Sigmoid colon (tissue), 7 donors: ENCODE results near the gene MX2. TPM values are rescaled to one million over a fixed set of nuclear protein-coding genes. Genes with fewer than 3 reads are reported as not detected.
"Not testable (repeated sequence)": the region's sequence is repeated elsewhere in the genome, so short reads cannot be mapped to it uniquely, and the experiment has no call there.

Experiments
- DNase-seq: peaks from one replicate; pipeline ENCODE4 v3.0.0-alpha.2; 2019
- H3K27ac ChIP-seq, 4 donors: fragments of 200-600 bp; sonication (generic); one replicate each; pipeline ENCODE4 v1.5.1; 2016 to 2019; ENCODE audit warnings: mild to moderate bottlenecking in 1 of 4
- H3K27me3 ChIP-seq, 3 donors: fragments of 200-600 bp; sonication (generic); one replicate each; pipeline ENCODE4 v1.5.1; 2019; ENCODE audit warnings: mild to moderate bottlenecking in 1 of 3
- H3K36me3 ChIP-seq, 4 donors: fragments of 200-600 bp; sonication (generic); one replicate each; pipeline ENCODE4 v1.5.1; 2016 to 2019
- H3K4me1 ChIP-seq, 4 donors: fragments of 200-600 bp; sonication (generic); one replicate each; pipeline ENCODE4 v1.5.1; 2017 to 2019
- H3K4me3 ChIP-seq, 4 donors: fragments of 200-600 bp; sonication (generic); one replicate each; pipeline ENCODE4 v1.5.1; 2017 to 2019; ENCODE audit warnings: mild to moderate bottlenecking in 2 of 4, moderate library complexity in 1 of 4
- H3K9me3 ChIP-seq, 4 donors: fragments of 200-600 bp in 3 of 4; sonication (generic) in 3 of 4; one replicate each; pipeline versions ENCODE4 v1.5.1 to v1.6.1; 2013 to 2019
- EP300 ChIP-seq, 4 donors: sonication (generic); formaldehyde crosslinking; IDR thresholded peaks; one replicate each; pipeline ENCODE4 v1.6.1; 2017; ENCODE audit warnings: antibody characterized with exemption in 4 of 4
- POLR2A ChIP-seq, 2 donors: fragments of 450-650 bp; IDR thresholded peaks; one replicate each; pipeline ENCODE4 v1.6.1; 2016; ENCODE audit warnings: antibody characterized with exemption in 2 of 2, mild to moderate bottlenecking in 2 of 2, moderate library complexity in 2 of 2
- POLR2AphosphoS5 ChIP-seq, 4 donors: sonication (generic); formaldehyde crosslinking; IDR thresholded peaks; one replicate each; pipeline ENCODE4 v1.6.1; 2017; ENCODE audit warnings: antibody characterized with exemption in 4 of 4
- WGBS, 2 donors: extraction: QIAGEN DNeasy Blood & Tissue Kit; methylation state at CpG; one replicate each; pipeline ENCODE4 v1.1.7; 2013; 5-methylcytosine and 5-hydroxymethylcytosine counted together
- intact Hi-C: fragments of 100-400 bp; cut with DNase I; formaldehyde crosslinking; loops from one replicate; pipeline ENCODE4 v1.15.1; 2023
- polyA plus RNA-seq, 3 donors: library from polyadenylated mRNA; stranded (reverse); fragments of 200-250 nt; gene quantifications; one replicate each; pipeline ENCODE4 v1.2.3, GENCODE V29; 2013
- total RNA-seq, 4 donors: library from RNA; depleted of rRNA; stranded (reverse); fragments of >200 nt; gene quantifications; one replicate each; pipeline ENCODE4 v1.1.0, GENCODE V29; 2016
- TF ChIP-seq, protein P1 (sequence below), 4 experiments: fragments of 450-650 bp in 3 of 4; fragments of 200-600 bp in 1 of 4; IDR thresholded peaks; one replicate each; pipeline ENCODE4 v1.5.1; 2016 to 2019; ENCODE audit warnings: antibody characterized with exemption in 4 of 4, mild to moderate bottlenecking in 3 of 4, moderate library complexity in 2 of 4
- donor health status: healthy with polysubstance abuse.
- donor health status: Bipolar disorder and iron deficiency.
- donor health status: healthy.

MX2 gene
- total and polyA plus RNA-seq, 7 donors: 2.5 to 23.9 (median 6.2) TPM

DNA sequence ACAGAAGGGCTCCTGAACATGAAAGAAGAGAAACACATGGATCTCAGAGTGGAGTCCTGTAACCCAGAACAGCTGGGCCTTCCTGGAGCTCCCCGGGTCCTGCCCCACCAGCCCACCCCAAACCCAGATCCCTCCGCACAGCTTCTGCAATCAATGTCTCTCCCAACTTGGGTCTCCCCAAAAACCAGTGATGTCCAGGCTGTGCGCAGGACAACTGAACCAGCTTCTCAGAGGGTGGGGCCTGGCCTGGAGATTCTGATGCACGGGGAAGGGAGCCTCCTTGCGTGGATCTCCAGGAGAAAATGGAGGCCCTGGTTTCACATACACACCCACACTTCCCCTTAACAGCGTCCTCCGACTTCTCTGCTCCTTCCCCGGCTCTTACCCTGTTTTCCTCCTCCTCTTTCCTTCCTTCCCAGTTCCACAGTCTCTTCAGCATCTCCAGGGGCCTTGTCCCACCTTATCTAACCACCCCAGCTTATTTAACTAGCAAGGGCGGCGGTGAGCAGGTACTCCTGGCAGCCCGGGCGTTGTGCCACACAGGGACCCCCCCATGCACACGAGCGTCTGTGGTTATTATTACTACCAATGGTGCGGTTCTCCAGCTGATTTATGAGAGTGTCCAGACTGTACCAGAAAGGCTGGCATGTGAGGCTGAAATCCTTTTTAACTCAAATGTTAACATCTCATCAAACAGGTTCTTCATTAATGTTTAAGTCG lies 11.2 kb upstream of the MX2 start:
- intact Hi-C loops: no loop called here
- 87 to 91% methylated on average over 16 of the region's 16 CpGs for WGBS, 2 donors
- no peak for DNase-seq
- Histone ChIP-seq H3K27me3 (peaks cover 0 to 5% (median 0%) of the 10 kb centered on the region in 3 donors), H3K27ac (no peak overlapping the region), H3K4me1 (no peaks in the 10 kb centered on the region), H3K36me3 (no peaks in the 10 kb centered on the region), H3K9me3 (no peaks in the 10 kb centered on the region), H3K4me3 (no peak overlapping the region)
- TF ChIP-seq POLR2A (IDR thresholded peaks at IDR 0.05) (no peak), POLR2AphosphoS5 (IDR thresholded peaks at IDR 0.05) (no peak), EP300 (IDR thresholded peaks at IDR 0.05) (no peak)
- TF ChIP-seq, protein P1, sequence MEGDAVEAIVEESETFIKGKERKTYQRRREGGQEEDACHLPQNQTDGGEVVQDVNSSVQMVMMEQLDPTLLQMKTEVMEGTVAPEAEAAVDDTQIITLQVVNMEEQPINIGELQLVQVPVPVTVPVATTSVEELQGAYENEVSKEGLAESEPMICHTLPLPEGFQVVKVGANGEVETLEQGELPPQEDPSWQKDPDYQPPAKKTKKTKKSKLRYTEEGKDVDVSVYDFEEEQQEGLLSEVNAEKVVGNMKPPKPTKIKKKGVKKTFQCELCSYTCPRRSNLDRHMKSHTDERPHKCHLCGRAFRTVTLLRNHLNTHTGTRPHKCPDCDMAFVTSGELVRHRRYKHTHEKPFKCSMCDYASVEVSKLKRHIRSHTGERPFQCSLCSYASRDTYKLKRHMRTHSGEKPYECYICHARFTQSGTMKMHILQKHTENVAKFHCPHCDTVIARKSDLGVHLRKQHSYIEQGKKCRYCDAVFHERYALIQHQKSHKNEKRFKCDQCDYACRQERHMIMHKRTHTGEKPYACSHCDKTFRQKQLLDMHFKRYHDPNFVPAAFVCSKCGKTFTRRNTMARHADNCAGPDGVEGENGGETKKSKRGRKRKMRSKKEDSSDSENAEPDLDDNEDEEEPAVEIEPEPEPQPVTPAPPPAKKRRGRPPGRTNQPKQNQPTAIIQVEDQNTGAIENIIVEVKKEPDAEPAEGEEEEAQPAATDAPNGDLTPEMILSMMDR (IDR thresholded peaks at IDR 0.05): no peak

DNA sequence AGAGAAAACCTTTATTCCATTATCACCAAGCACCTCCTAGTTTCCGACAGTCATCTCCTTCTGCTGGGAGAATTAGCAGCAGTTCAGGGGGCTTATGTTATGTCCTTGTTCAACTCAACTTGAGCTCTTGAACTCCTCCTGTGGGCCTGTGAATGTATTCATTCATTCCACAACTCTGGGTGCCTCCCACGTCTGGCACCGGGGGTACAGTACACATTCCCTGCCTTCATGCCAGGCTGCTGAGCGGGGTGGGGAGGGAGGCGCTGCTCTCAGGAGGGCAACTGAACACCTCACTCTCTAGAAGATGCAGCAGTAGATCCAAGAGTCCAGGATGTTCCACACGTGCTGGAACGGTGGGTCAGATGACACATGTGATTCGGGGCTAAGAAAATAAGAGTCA lies 4.3 kb upstream of the MX2 start:
- H3K36me3 ChIP-seq: no peaks in the 10 kb centered on the region
- peaks cover 0 to 22% (median 5%) of the 10 kb centered on the region in 4 donors for H3K4me1 ChIP-seq
- H3K9me3 ChIP-seq: no peaks in the 10 kb centered on the region
- DNase-seq: no peak
- H3K4me3 ChIP-seq: no peak overlapping the region
- TF ChIP-seq EP300 (IDR thresholded peaks at IDR 0.05): no peak
- no peak for TF ChIP-seq POLR2A (IDR thresholded peaks at IDR 0.05)
- TF ChIP-seq, protein P1 (IDR thresholded peaks at IDR 0.05): no peak
- no peak for TF ChIP-seq POLR2AphosphoS5 (IDR thresholded peaks at IDR 0.05)
- intact Hi-C loops: no loop called here
- H3K27ac ChIP-seq: no peak overlapping the region
- WGBS, 2 donors: 80 to 84% methylated on average over 8 of the region's 8 CpGs
- no peaks in the 10 kb centered on the region for H3K27me3 ChIP-seq

DNA sequence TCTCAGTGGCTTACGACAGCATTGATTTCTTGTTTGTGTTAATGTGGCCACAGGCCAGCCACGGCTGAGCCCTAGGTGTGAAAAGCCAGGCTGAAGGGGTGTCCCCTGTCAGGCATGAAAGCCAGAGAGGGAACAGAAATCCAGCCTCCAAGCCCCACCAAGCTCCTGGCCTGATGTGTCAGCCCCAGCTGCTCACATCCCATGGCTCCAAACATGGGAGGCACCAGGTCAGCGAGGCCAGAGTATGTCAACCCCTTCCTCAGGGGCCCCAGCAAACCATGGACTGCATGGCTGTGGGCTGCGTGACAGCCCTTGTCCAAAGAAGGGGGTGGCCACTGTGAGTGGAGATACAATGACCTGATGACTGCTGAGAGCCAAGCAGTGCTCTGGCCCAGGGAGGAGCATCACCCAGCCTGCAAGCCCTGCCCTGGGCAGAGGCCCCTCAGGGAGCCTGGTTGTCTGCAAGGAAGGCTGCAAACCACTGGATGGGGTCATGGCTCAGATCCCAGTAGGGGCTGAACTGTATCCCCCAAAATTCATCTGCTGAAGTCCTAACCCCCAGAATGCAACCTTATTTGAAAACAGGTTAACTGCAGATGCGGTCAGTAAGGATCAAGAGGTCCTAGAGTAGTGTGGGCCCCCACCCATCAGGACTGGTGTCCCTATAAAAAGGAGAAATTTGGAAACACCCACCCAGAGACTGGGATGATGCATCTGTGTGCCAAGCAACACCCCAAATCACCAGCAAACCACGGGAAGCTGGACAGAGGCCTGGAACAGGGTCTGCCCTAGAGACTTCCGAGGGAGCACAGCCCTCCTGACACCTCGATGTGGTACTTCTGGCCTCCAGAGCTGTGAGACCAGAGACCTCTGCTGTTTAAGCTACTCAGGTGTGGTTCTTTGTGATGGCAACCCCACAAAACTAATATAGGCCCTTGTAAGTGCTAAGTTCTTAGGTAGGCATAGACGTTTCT lies 3.3 kb upstream of the MX2 start:
- DNase-seq: no peak
- no peak overlapping the region for H3K4me3 ChIP-seq
- no peaks in the 10 kb centered on the region for H3K27me3 ChIP-seq
- intact Hi-C loops: no loop called here
- TF ChIP-seq EP300 (IDR thresholded peaks at IDR 0.05) (no peak), POLR2A (IDR thresholded peaks at IDR 0.05) (no peak), POLR2AphosphoS5 (IDR thresholded peaks at IDR 0.05) (no peak)
- H3K27ac ChIP-seq: no peak overlapping the region
- peaks cover 0 to 22% (median 5%) of the 10 kb centered on the region in 4 donors for H3K4me1 ChIP-seq
- WGBS, 2 donors: 89 to 91% methylated on average over 9 of the region's 9 CpGs
- no peaks in the 10 kb centered on the region for H3K36me3 ChIP-seq
- no peaks in the 10 kb centered on the region for H3K9me3 ChIP-seq

DNA sequence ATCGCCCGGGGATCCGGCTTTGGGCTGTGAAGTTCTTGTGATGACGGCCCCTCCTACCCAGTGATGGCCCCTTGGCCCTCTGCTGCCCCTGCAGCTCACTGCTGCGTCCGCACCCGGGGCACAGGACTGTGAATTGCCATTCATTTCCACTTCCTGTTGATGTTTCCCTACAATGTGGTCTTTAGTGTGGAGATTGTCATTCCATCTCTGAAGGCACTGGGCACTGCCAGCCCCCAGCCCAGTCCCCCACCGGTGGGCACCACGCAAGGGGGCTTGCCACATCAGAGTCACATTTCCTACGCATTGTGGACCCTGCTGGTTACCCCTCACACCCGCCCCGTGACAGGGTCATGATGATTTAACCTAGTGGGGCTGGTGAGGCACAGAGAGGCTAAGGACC lies 2.5 kb upstream of the MX2 start:
- intact Hi-C loops: no loop called here
- no peak for DNase-seq
- WGBS, 2 donors: 82 to 84% methylated on average over 12 of the region's 12 CpGs
- no peak overlapping the region for H3K4me3 ChIP-seq
- TF ChIP-seq POLR2A (IDR thresholded peaks at IDR 0.05): no peak
- TF ChIP-seq POLR2AphosphoS5 (IDR thresholded peaks at IDR 0.05): no peak
- no peak for TF ChIP-seq EP300 (IDR thresholded peaks at IDR 0.05)
- TF ChIP-seq, protein P1 (IDR thresholded peaks at IDR 0.05): no peak
- H3K27ac ChIP-seq: peak overlapping the region in 1 of 4 donors; percentile 11
- no peaks in the 10 kb centered on the region for H3K9me3 ChIP-seq
- H3K27me3 ChIP-seq: no peaks in the 10 kb centered on the region
- H3K4me1 ChIP-seq: peaks cover 0 to 22% (median 5%) of the 10 kb centered on the region in 4 donors
- no peaks in the 10 kb centered on the region for H3K36me3 ChIP-seq

DNA sequence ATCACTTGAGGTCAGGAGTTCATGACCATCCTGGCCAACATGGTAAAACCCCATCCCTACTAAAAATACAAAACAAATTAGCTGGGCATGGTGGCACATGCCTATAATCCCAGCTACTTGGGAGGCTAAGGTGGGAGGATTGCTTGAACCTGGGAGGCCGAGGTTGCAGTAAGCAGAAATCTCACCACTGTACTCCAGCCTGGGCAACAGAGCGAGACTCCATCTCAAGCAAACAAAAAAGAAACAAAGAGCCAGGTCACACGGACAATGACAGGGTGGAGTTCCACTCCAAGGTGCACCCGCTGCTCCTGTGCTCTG lies 2.1 kb upstream of the MX2 start:
- H3K9me3 ChIP-seq, DNase-seq, H3K4me3 ChIP-seq, H3K27me3 ChIP-seq, H3K36me3 ChIP-seq: not testable (repeated sequence)
- intact Hi-C loops: loop anchor here (10.0 kb wide), 1 partner anchor 55 kb away; no protein-coding TSS in a partner anchor
- Histone ChIP-seq H3K4me1 (peaks cover 0 to 22% (median 5%) of the 10 kb centered on the region in 4 donors), H3K27ac (peak overlapping the region in 2 of 4 donors; percentile 11 to 73)
- 27 to 60% methylated on average over 4 of the region's 4 CpGs for WGBS, 2 donors
